HepG2 (cell line): Measurements from ENCODE around the gene CPS1. TPM values are rescaled to one million over a fixed set of nuclear protein-coding genes. Genes with fewer than 3 reads are reported as not detected.
A peak's percentile ranks its signal among the peaks of the same experiment; 100 is the strongest.

ENCODE experiments used
- ATAC-seq: fragments of 200-7000 bp; cut with Tn5 transposase; 3 replicates; pipeline ENCODE4 v1.9.1; 2020; ENCODE audit warnings: mild to moderate bottlenecking, moderate library complexity
- BruUV-seq: library from RNA; stranded (reverse); fragments of 400-500 nt; replicated peaks from 2 replicates; lab custom pipeline; 2021; lab: Mats Ljungman, UMichigan
- CTCF ChIA-PET: fragments of 300-600 bp; formaldehyde crosslinking; extraction: SDS; loops from one replicate; lab custom pipeline; 2021; ENCODE audit warnings: low total read pairs, inconsistent platforms, low intra/inter-chr PET ratio; lab: Yijun Ruan, JAX
- POLR2A ChIA-PET: fragments of 350-600 bp; sonication (Branson Sonifier 250); formaldehyde crosslinking; loops from one replicate; lab custom pipeline; 2020; ENCODE audit warnings: antibody characterized with exemption, inconsistent platforms; lab: Yijun Ruan, JAX
- DNase-seq: peaks from one replicate; pipeline ENCODE4 v3.0.0-alpha.2; 2015; ENCODE audit warnings: low spot score
- FAIRE-seq: peaks from 3 replicates; lab custom pipeline; 2011; peaks lifted over from hg19 to GRCh38; lab: Jason Lieb, UNC
- H2AFZ ChIP-seq: one replicate; pipeline ENCODE4 v1.6.1; 2011; ENCODE audit warnings: low read length, inconsistent platforms
- H3K27ac ChIP-seq: fragments of 300-600 bp; 3 replicates; pipeline ENCODE4 v1.8.0; 2011; ENCODE audit warnings: mixed run types, mild to moderate bottlenecking, mixed read lengths, low read length, inconsistent platforms; ENCODE audit not compliant: insufficient read depth; ENCODE audit errors: extremely low read length
- H3K27me3 ChIP-seq, 2 experiments: fragments of 200-600 bp in 1 of 2; 2 replicates in 1 of 2; 3 replicates in 1 of 2; pipeline versions ENCODE4 v1.6.0 to v1.8.0; 2011; ENCODE audit warnings: low read length in 2 of 2, mild to moderate bottlenecking in 2 of 2, moderate library complexity in 2 of 2, inconsistent platforms in 1 of 2; ENCODE audit not compliant: insufficient read depth in 2 of 2, control insufficient read depth in 1 of 2
- H3K36me3 ChIP-seq, 2 experiments: fragments of 200-600 bp in 1 of 2; replicated peaks in 1 of 2; 2 replicates in 1 of 2; 3 replicates in 1 of 2; pipeline versions ENCODE4 v1.5.1 to v1.8.0; 2011; ENCODE audit warnings: low read length in 2 of 2, inconsistent platforms in 1 of 2; ENCODE audit not compliant: insufficient read depth in 2 of 2, control insufficient read depth in 1 of 2
- H3K4me1 ChIP-seq: 2 replicates; pipeline ENCODE4 v1.5.1; 2012; ENCODE audit warnings: low read length, inconsistent platforms; ENCODE audit not compliant: insufficient read depth
- H3K4me2 ChIP-seq: 2 replicates; pipeline ENCODE4 v1.6.0; 2011; ENCODE audit warnings: low read depth, low read length, inconsistent platforms
- H3K4me3 ChIP-seq, 3 experiments: fragments of 200-600 bp in 1 of 3; sonication (generic), shearing (Covaris generic) in 1 of 3; replicated peaks in 1 of 3; 2 replicates each; pipeline ENCODE4 v1.5.1; 2011 to 2016; ENCODE audit warnings: low read length in 3 of 3, inconsistent platforms in 2 of 3, low read depth in 2 of 3, mild to moderate bottlenecking in 2 of 3, control low read depth in 1 of 3, mixed read lengths in 1 of 3; ENCODE audit not compliant: insufficient read depth in 1 of 3
- H3K79me2 ChIP-seq: one replicate; pipeline ENCODE4 v1.6.1; 2011; ENCODE audit warnings: low read length, inconsistent platforms; ENCODE audit not compliant: insufficient read depth
- H3K9ac ChIP-seq: 2 replicates; pipeline ENCODE4 v1.6.0; 2011; ENCODE audit warnings: mild to moderate bottlenecking, low read depth, low read length, inconsistent platforms; ENCODE audit not compliant: insufficient read depth
- H3K9me3 ChIP-seq: 2 replicates; pipeline ENCODE4 v1.5.1; 2012; ENCODE audit warnings: mild to moderate bottlenecking, low read length
- H4K20me1 ChIP-seq: 2 replicates; pipeline ENCODE4 v1.6.0; 2011; ENCODE audit warnings: inconsistent platforms, mild to moderate bottlenecking, low read length, moderate library complexity; ENCODE audit not compliant: insufficient read depth
- CEBPB ChIP-seq: IDR thresholded peaks from 2 replicates; pipeline ENCODE4 v1.6.1; 2011; ENCODE audit warnings: low read depth, low read length, improper control_type of control experiment, borderline replicate concordance
- CEBPG ChIP-seq: IDR thresholded peaks from 2 replicates; pipeline ENCODE4 v1.6.1; 2016
- EHMT2 ChIP-seq: fragments of 200-600 bp; sonication (generic); IDR thresholded peaks from 2 replicates; pipeline ENCODE4 v1.7.0; 2017; ENCODE audit warnings: antibody characterized with exemption, low read depth, low read length, borderline replicate concordance
- HOXA9 ChIP-seq: sonication (generic); formaldehyde crosslinking; IDR thresholded peaks from 2 replicates; pipeline ENCODE4 v1.8.1; 2022; ENCODE audit warnings: missing genetic modification reagents, mild to moderate bottlenecking, moderate library complexity, borderline replicate concordance
- SIX1 ChIP-seq: sonication (generic); formaldehyde crosslinking; IDR thresholded peaks from 2 replicates; pipeline ENCODE4 v1.4.0; 2020; ENCODE audit warnings: missing genetic modification reagents, borderline replicate concordance
- SNRNP70 ChIP-seq: fragments of 200-400 bp; formaldehyde crosslinking; IDR thresholded peaks from 2 replicates; pipeline ENCODE4 v1.6.1; 2017; ENCODE audit warnings: mild to moderate bottlenecking, low read depth, low read length, moderate library complexity
- SP2 ChIP-seq: sonication (generic); formaldehyde crosslinking; IDR thresholded peaks from 2 replicates; pipeline ENCODE4 v1.5.1; 2020; ENCODE audit warnings: mild to moderate bottlenecking, missing genetic modification reagents
- STAG1 ChIP-seq: sonication (generic); formaldehyde crosslinking; IDR thresholded peaks from 2 replicates; pipeline ENCODE4 v1.4.0; 2020; ENCODE audit warnings: missing genetic modification reagents
- ZFX ChIP-seq: sonication (generic); formaldehyde crosslinking; IDR thresholded peaks from 2 replicates; pipeline ENCODE4 v1.4.0; 2020; ENCODE audit warnings: mild to moderate bottlenecking, low read depth, missing genetic modification reagents, moderate library complexity
- ZNF644 ChIP-seq: IDR thresholded peaks from 2 replicates; pipeline ENCODE4 v1.6.1; 2016; ENCODE audit warnings: low read depth
- WGBS: methylation state at CpG from one replicate; pipeline ENCODE4 v1.1.6; 2017; ENCODE audit warnings: low lambda C conversion rate; 5-methylcytosine and 5-hydroxymethylcytosine counted together
- in situ Hi-C: cut with HindIII; loops from 2 replicates; pipeline ENCODE4 v1.10.0; 2017; ENCODE audit warnings: low pct_unique_long_range_greater_than_20kb; ENCODE audit not compliant: extremely low pct_ligation_motif_present
- intact Hi-C: fragments of 100-400 bp; cut with micrococcal nuclease; formaldehyde crosslinking; loops from one replicate; pipeline ENCODE4 v1.10.0; 2022; ENCODE audit not compliant: unreplicated experiment
- polyA plus RNA-seq, 8 experiments: library from polyadenylated mRNA; depleted of rRNA in 3 of 8; stranded (reverse) in 7 of 8; unstranded in 1 of 8; fragments of >200 nt; fragmentation: Illumina TruSeq in 4 of 8; extraction: Trizol in 4 of 8; gene quantifications; 2 replicates each; pipeline versions ENCODE4 v1.2.1 to v1.2.3, GENCODE V29; 2011 to 2016; ENCODE audit warnings: low read depth in 4 of 8, missing spikeins in 1 of 8, mixed read lengths in 1 of 8; ENCODE audit not compliant: insufficient read depth in 1 of 8
- total RNA-seq, 5 experiments: library from RNA; depleted of rRNA; stranded (reverse); fragments of >200 nt; fragmentation: Illumina TruSeq; extraction: Trizol; gene quantifications; 2 replicates each; pipeline ENCODE4 v1.2.3, GENCODE V29; 2016; ENCODE audit warnings: low read depth in 1 of 5
- TF ChIP-seq, protein P1 (sequence below): IDR thresholded peaks from 2 replicates; pipeline ENCODE4 v1.6.1; 2012; ENCODE audit warnings: low read depth, low read length, improper control_type of control experiment
- TF ChIP-seq, protein P2 (sequence below): sonication (generic); formaldehyde crosslinking; conservative IDR thresholded peaks from 2 replicates; pipeline ENCODE4 v1.4.0; 2020; ENCODE audit warnings: mild to moderate bottlenecking, missing genetic modification reagents, moderate library complexity
- TF ChIP-seq, protein P3 (sequence below): sonication (generic); formaldehyde crosslinking; IDR thresholded peaks from 2 replicates; pipeline ENCODE4 v1.5.0; 2020; ENCODE audit warnings: mild to moderate bottlenecking, missing genetic modification reagents, moderate library complexity

Gene CPS1
- total and polyA plus RNA-seq, 2 of the 13 experiments (the other 11 are each of a cell fraction or from before 2014, with no cell fraction given): 24.4 to 51.7 TPM

DNA sequence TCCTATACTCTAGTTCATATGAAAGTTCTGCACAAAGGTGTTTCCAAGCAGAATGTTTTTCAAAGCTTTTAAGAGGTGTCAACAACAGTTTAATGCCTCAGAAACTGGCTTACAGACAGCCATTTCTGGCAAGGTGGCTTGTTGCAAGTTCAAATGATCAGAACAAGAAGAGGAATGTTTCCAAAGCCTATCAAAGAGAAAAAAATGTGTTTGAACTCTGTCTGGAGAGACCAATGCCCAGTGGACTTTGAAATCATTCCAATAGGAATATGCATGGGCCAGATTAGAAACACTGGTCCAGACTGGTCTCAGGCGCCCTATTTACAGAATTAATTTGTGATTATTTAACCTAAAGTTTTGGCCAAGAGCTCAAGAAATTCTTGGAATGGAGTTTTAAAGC lies 106.2 kb downstream of the CPS1 start (continued):
- TF ChIP-seq, protein P1, sequence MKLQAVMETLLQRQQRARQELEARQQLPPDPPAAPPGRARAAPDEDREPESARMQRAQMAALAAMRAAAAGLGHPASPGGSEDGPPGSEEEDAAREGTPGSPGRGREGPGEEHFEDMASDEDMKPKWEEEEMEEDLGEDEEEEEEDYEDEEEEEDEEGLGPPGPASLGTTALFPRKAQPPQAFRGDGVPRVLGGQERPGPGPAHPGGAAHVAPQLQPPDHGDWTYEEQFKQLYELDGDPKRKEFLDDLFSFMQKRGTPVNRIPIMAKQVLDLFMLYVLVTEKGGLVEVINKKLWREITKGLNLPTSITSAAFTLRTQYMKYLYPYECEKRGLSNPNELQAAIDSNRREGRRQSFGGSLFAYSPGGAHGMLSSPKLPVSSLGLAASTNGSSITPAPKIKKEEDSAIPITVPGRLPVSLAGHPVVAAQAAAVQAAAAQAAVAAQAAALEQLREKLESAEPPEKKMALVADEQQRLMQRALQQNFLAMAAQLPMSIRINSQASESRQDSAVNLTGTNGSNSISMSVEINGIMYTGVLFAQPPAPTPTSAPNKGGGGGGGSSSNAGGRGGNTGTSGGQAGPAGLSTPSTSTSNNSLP: 0 out of 2 replicates have a peak, but pooled peaks have one; percentile 37
- no peak for TF ChIP-seq SNRNP70
- no peak for TF ChIP-seq SP2
- 0 out of 2 replicates have a peak, but pooled peaks have one; percentile 32 for TF ChIP-seq ZNF644 (CRISPR knock-in tag)
- TF ChIP-seq, protein P2, sequence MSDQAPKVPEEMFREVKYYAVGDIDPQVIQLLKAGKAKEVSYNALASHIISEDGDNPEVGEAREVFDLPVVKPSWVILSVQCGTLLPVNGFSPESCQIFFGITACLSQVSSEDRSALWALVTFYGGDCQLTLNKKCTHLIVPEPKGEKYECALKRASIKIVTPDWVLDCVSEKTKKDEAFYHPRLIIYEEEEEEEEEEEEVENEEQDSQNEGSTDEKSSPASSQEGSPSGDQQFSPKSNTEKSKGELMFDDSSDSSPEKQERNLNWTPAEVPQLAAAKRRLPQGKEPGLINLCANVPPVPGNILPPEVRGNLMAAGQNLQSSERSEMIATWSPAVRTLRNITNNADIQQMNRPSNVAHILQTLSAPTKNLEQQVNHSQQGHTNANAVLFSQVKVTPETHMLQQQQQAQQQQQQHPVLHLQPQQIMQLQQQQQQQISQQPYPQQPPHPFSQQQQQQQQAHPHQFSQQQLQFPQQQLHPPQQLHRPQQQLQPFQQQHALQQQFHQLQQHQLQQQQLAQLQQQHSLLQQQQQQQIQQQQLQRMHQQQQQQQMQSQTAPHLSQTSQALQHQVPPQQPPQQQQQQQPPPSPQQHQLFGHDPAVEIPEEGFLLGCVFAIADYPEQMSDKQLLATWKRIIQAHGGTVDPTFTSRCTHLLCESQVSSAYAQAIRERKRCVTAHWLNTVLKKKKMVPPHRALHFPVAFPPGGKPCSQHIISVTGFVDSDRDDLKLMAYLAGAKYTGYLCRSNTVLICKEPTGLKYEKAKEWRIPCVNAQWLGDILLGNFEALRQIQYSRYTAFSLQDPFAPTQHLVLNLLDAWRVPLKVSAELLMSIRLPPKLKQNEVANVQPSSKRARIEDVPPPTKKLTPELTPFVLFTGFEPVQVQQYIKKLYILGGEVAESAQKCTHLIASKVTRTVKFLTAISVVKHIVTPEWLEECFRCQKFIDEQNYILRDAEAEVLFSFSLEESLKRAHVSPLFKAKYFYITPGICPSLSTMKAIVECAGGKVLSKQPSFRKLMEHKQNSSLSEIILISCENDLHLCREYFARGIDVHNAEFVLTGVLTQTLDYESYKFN: peak; percentile 45
- TF ChIP-seq EHMT2: peak; percentile 33; the same call in 1 of the 2 replicates

DNA sequence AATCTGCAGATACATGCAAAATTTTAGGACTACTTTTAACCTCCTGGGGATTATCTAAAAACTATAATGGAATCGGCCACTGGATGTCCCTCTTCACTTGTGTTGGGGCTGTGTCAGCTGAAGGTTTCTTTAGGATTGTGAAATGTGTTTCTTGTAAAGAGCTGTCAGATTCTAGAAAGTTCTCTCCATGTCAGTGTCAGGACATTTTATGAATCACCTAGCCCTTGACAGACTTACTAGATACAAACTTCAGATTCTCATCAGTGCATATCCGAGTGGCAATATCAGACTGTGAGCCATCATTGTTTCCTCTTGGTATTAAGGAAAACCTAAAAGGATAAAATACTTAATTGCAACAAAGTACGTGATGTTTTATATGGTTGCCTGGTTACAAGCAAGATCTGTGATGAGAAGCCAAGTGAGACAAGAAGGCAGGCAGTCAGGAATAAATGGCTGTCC lies 107.3 kb downstream of the CPS1 start:
- no peaks in the 10 kb centered on the region for H4K20me1 ChIP-seq
- H3K4me3 ChIP-seq: no peak overlapping the region
- DNase-seq (peak; percentile 18), FAIRE-seq (peak; percentile 71), ATAC-seq (peak; percentile 59; the same call in 2 of the 3 replicates)
- in situ Hi-C loops: loop anchor here (25.0 kb wide), 1 partner anchor 374 kb away; no protein-coding TSS in a partner anchor
- TF ChIP-seq STAG1 (CRISPR knock-in tag): peak; percentile 68
- no peak for TF ChIP-seq HOXA9
- no peak for TF ChIP-seq ZFX
- TF ChIP-seq, protein P3, sequence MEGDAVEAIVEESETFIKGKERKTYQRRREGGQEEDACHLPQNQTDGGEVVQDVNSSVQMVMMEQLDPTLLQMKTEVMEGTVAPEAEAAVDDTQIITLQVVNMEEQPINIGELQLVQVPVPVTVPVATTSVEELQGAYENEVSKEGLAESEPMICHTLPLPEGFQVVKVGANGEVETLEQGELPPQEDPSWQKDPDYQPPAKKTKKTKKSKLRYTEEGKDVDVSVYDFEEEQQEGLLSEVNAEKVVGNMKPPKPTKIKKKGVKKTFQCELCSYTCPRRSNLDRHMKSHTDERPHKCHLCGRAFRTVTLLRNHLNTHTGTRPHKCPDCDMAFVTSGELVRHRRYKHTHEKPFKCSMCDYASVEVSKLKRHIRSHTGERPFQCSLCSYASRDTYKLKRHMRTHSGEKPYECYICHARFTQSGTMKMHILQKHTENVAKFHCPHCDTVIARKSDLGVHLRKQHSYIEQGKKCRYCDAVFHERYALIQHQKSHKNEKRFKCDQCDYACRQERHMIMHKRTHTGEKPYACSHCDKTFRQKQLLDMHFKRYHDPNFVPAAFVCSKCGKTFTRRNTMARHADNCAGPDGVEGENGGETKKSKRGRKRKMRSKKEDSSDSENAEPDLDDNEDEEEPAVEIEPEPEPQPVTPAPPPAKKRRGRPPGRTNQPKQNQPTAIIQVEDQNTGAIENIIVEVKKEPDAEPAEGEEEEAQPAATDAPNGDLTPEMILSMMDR (CRISPR knock-in tag): peak; percentile 49
- no peak for TF ChIP-seq SIX1
- peak; percentile 11; the same call in 1 of the 2 replicates for TF ChIP-seq CEBPB
- peak; percentile 41; the same call in 1 of the 2 replicates for TF ChIP-seq CEBPG (CRISPR knock-in tag)
- intact Hi-C loops: loop anchor here (1.0 to 5.0 kb wide), 3 partner anchors 370 to 495 kb away; no protein-coding TSS in a partner anchor
- 92% methylated on average over 3 of the region's 3 CpGs for WGBS
- no peak overlapping the region for H3K4me2 ChIP-seq
- H3K79me2 ChIP-seq: no peaks in the 10 kb centered on the region
- H2AFZ ChIP-seq: no peak overlapping the region
- no peak overlapping the region for H3K27ac ChIP-seq
- H3K36me3 ChIP-seq: peaks cover 1% of the 10 kb centered on the region in 2 experiments; a peak in 2 of 5 replicates
- no TSS peak for BruUV-seq
- peaks cover 11% of the 10 kb centered on the region for H3K4me1 ChIP-seq
- CTCF ChIA-PET: interaction anchor here (0.8 to 1.3 kb wide), 2 partner anchors 370 to 372 kb away, joined by 3 to 6 read pairs; no protein-coding TSS in a partner anchor
- no peak overlapping the region for H3K9ac ChIP-seq
- POLR2A ChIA-PET: no interaction called here
- H3K27me3 ChIP-seq: no peaks in the 10 kb centered on the region
- peaks cover 14% of the 10 kb centered on the region for H3K9me3 ChIP-seq
